GM23338 (cell line): Measurements from ENCODE around the gene MCCC1. TPM values are rescaled to one million over a fixed set of nuclear protein-coding genes. Genes with fewer than 3 reads are reported as not detected.
"Not testable (repeated sequence)": the region's sequence is repeated elsewhere in the genome, so short reads cannot be mapped to it uniquely, and the experiment has no call there.

ENCODE experiments used
- ATAC-seq: fragments of 200-7000 bp; cut with Tn5 transposase; 3 replicates; pipeline ENCODE4 v1.9.1; 2020
- DNase-seq: peaks from one replicate; pipeline ENCODE4 v3.0.0-alpha.2; 2015; ENCODE audit warnings: low spot score
- H2AFZ ChIP-seq: fragments of 200-600 bp; sonication (generic); 2 replicates; pipeline ENCODE4 v1.8.0; 2016; ENCODE audit warnings: antibody characterized with exemption, mild to moderate bottlenecking, moderate library complexity
- H3F3A ChIP-seq: fragments of 200-600 bp; sonication (generic); replicated peaks from 2 replicates; pipeline ENCODE4 v1.8.0; 2017; ENCODE audit warnings: antibody characterized with exemption, mixed run types, low read depth
- H3K27ac ChIP-seq: fragments of 200-600 bp; sonication (generic); 2 replicates; pipeline ENCODE4 v1.6.1; 2016; ENCODE audit warnings: low read depth
- H3K27me3 ChIP-seq: fragments of 200-600 bp; sonication (generic); 2 replicates; pipeline ENCODE4 v1.8.0; 2016; ENCODE audit warnings: mild to moderate bottlenecking, mixed run types, moderate library complexity; ENCODE audit not compliant: insufficient read depth
- H3K36me3 ChIP-seq: fragments of 200-600 bp; sonication (generic); 2 replicates; pipeline ENCODE4 v1.8.0; 2016; ENCODE audit warnings: mild to moderate bottlenecking; ENCODE audit not compliant: insufficient read depth
- H3K4me1 ChIP-seq: fragments of 200-600 bp; sonication (generic); 2 replicates; pipeline ENCODE4 v1.8.0; 2016; ENCODE audit warnings: mild to moderate bottlenecking, moderate library complexity; ENCODE audit not compliant: insufficient read depth
- H3K4me2 ChIP-seq: fragments of 200-600 bp; sonication (generic); 2 replicates; pipeline ENCODE4 v1.7.1; 2017; ENCODE audit warnings: mixed run types
- H3K4me3 ChIP-seq: fragments of 200-600 bp; sonication (generic); 2 replicates; pipeline ENCODE4 v1.6.1; 2016; ENCODE audit warnings: mixed run types
- H3K79me2 ChIP-seq: fragments of 200-600 bp; sonication (generic); replicated peaks from 2 replicates; pipeline ENCODE4 v1.8.0; 2017; ENCODE audit warnings: mild to moderate bottlenecking; ENCODE audit not compliant: insufficient read depth
- H3K9me2 ChIP-seq: fragments of 200-600 bp; sonication (generic); 2 replicates; pipeline ENCODE4 v1.8.0; 2017; ENCODE audit not compliant: insufficient read depth
- H4K20me1 ChIP-seq: fragments of 200-600 bp; sonication (generic); replicated peaks from 2 replicates; pipeline ENCODE4 v1.8.0; 2017; ENCODE audit warnings: mild to moderate bottlenecking; ENCODE audit not compliant: insufficient read depth
- H3K27ac Mint-ChIP-seq: 2 replicates; pipeline ENCODE4 v1.8.0; 2020; ENCODE audit warnings: inconsistent platforms, mild to moderate bottlenecking, moderate library complexity, mixed read lengths
- H3K27me3 Mint-ChIP-seq: 3 replicates; pipeline ENCODE4 v1.8.0; 2022; ENCODE audit warnings: low read depth, mild to moderate bottlenecking, moderate library complexity, mixed read lengths, inconsistent platforms; ENCODE audit not compliant: insufficient read depth, poor library complexity
- H3K36me3 Mint-ChIP-seq: 3 replicates; pipeline ENCODE4 v1.8.0; 2021; ENCODE audit warnings: low read depth, mild to moderate bottlenecking, inconsistent platforms, moderate library complexity, mixed read lengths
- H3K4me1 Mint-ChIP-seq: 3 replicates; pipeline ENCODE4 v1.8.0; 2020; ENCODE audit warnings: mild to moderate bottlenecking, inconsistent platforms, mixed read lengths
- H3K4me3 Mint-ChIP-seq: 3 replicates; pipeline ENCODE4 v1.8.0; 2021; ENCODE audit warnings: moderate library complexity, mild to moderate bottlenecking, inconsistent platforms, mixed read lengths
- H3K9me3 Mint-ChIP-seq: 3 replicates; pipeline ENCODE4 v1.8.0; 2020; ENCODE audit warnings: moderate library complexity, mild to moderate bottlenecking, inconsistent platforms, mixed read lengths
- CREB1 ChIP-seq: fragments of 250-450 bp; sonication (Bioruptor Pico); IDR thresholded peaks from 2 replicates; pipeline ENCODE4 v1.5.0; 2020; ENCODE audit warnings: low read depth, mild to moderate bottlenecking, moderate library complexity
- CTCF ChIP-seq, 2 experiments: fragments of 200-600 bp in 1 of 2; sonication (generic) in 1 of 2; conservative IDR thresholded peaks; 2 replicates each; pipeline versions ENCODE4 v1.5.1 to v1.6.1; 2016 to 2017; ENCODE audit warnings: antibody characterized with exemption in 2 of 2, low read depth in 2 of 2, mild to moderate bottlenecking in 2 of 2, moderate library complexity in 1 of 2
- EZH2 ChIP-seq: fragments of 200-600 bp; sonication (generic); IDR thresholded peaks from one replicate; pipeline ENCODE4 v1.8.0; 2017; ENCODE audit warnings: antibody characterized with exemption, mild to moderate bottlenecking, low read depth; ENCODE audit not compliant: unreplicated experiment
- ZNF114 ChIP-seq: fragments of 250-450 bp; sonication (Bioruptor Pico); IDR thresholded peaks from 2 replicates; pipeline ENCODE4 v1.5.0; 2020; ENCODE audit warnings: mild to moderate bottlenecking, moderate library complexity
- ZNF331 ChIP-seq: fragments of 250-450 bp; sonication (Bioruptor Pico); IDR thresholded peaks from 2 replicates; pipeline ENCODE4 v1.5.0; 2020; ENCODE audit warnings: low read depth, mild to moderate bottlenecking, moderate library complexity
- polyA plus RNA-seq: library from polyadenylated mRNA; unstranded; fragments of >200 nt; fragmentation: Nextera tagmentation; extraction: Ambion mirVana; gene quantifications from 2 replicates; pipeline ENCODE4 v1.2.1, GENCODE V29; 2016
- total RNA-seq: library from RNA; depleted of rRNA; stranded (reverse); fragments of >200 nt; shearing (Covaris generic); gene quantifications from 2 replicates; pipeline ENCODE4 v1.2.3, GENCODE V29; 2014

Gene MCCC1
- total and polyA plus RNA-seq, 2 experiments from 2014 or later: 20.2 to 24.2 TPM

GRCh38 chr3:183069086-183069485, 30.2 kb downstream of the MCCC1 start:
- no peaks in the 10 kb centered on the region for H3K9me3 Mint-ChIP-seq
- Histone ChIP-seq H3K36me3 (peaks cover 4% of the 10 kb centered on the region; the same call in 1 of the 2 replicates), H3K9me2 (no peaks in the 10 kb centered on the region), H4K20me1 (no peaks in the 10 kb centered on the region), H3F3A (no peaks in the 10 kb centered on the region), H3K4me2 (no peak overlapping the region), H2AFZ (no peak overlapping the region), H3K27ac (no peak overlapping the region), H3K4me3 (no peak overlapping the region), H3K4me1 (no peaks in the 10 kb centered on the region), H3K79me2 (no peaks in the 10 kb centered on the region), H3K27me3 (no peaks in the 10 kb centered on the region)
- H3K27me3 Mint-ChIP-seq: no peaks in the 10 kb centered on the region
- peaks cover 50% of the 10 kb centered on the region for H3K36me3 Mint-ChIP-seq
- H3K27ac Mint-ChIP-seq: no peak overlapping the region
- ATAC-seq: no peak
- no peak overlapping the region for H3K4me3 Mint-ChIP-seq
- TF ChIP-seq CREB1 (no peak), EZH2 (no peak), ZNF114 (no peak), ZNF331 (CRISPR knock-in tag) (no peak)
- no peak for DNase-seq
- H3K4me1 Mint-ChIP-seq: no peaks in the 10 kb centered on the region

GRCh38 chr3:183066891-183067290, 32.4 kb downstream of the MCCC1 start:
- H3K27ac ChIP-seq, H3K27me3 ChIP-seq, H3K27ac Mint-ChIP-seq, H3K4me3 Mint-ChIP-seq, H3K4me1 ChIP-seq, H3F3A ChIP-seq, H3K4me3 ChIP-seq, H3K9me3 Mint-ChIP-seq, H3K27me3 Mint-ChIP-seq, H4K20me1 ChIP-seq, DNase-seq, ATAC-seq, H2AFZ ChIP-seq, H3K36me3 ChIP-seq, H3K4me1 Mint-ChIP-seq, H3K9me2 ChIP-seq, H3K4me2 ChIP-seq, H3K79me2 ChIP-seq: not testable (repeated sequence)
- H3K36me3 Mint-ChIP-seq: peaks cover 54% of the 10 kb centered on the region

GRCh38 chr3:183064475-183064874, 34.8 kb downstream of the MCCC1 start:
- Mint-ChIP-seq H3K27ac (no peak overlapping the region), H3K36me3 (peaks cover 39% of the 10 kb centered on the region), H3K4me3 (no peak overlapping the region), H3K27me3 (no peaks in the 10 kb centered on the region), H3K4me1 (no peaks in the 10 kb centered on the region), H3K9me3 (no peaks in the 10 kb centered on the region)
- H3K4me3 ChIP-seq: no peak overlapping the region
- DNase-seq: peak; percentile 84
- H4K20me1 ChIP-seq: no peaks in the 10 kb centered on the region
- H3F3A ChIP-seq: no peaks in the 10 kb centered on the region
- H2AFZ ChIP-seq: no peak overlapping the region
- H3K4me2 ChIP-seq: no peak overlapping the region
- no peaks in the 10 kb centered on the region for H3K4me1 ChIP-seq
- H3K36me3 ChIP-seq: no peaks in the 10 kb centered on the region
- H3K9me2 ChIP-seq: no peaks in the 10 kb centered on the region
- peak; percentile 94 for ATAC-seq
- no peaks in the 10 kb centered on the region for H3K27me3 ChIP-seq
- no peaks in the 10 kb centered on the region for H3K79me2 ChIP-seq
- H3K27ac ChIP-seq: no peak overlapping the region
- TF ChIP-seq ZNF331 (CRISPR knock-in tag): no peak
- TF ChIP-seq ZNF114: no peak
- peak; percentile 66 to 75 for TF ChIP-seq CTCF (conservative IDR thresholded peaks at IDR 0.05; ENCODE audit: low read depth in 2 of 2)
